Gastroesophageal sphincter (tissue), 3 donors: ENCODE measurements around the gene GMDS.

Source experiments
- POLR2A ChIP-seq, 2 donors: fragments of 450-650 bp; IDR thresholded peaks; one replicate each; pipeline ENCODE4 v1.6.1; 2017; ENCODE audit warnings: antibody characterized with exemption in 2 of 2, mild to moderate bottlenecking in 2 of 2, moderate library complexity in 1 of 2
- POLR2AphosphoS5 ChIP-seq: sonication (generic); formaldehyde crosslinking; IDR thresholded peaks from one replicate; pipeline ENCODE4 v1.6.1; 2017; ENCODE audit warnings: antibody characterized with exemption
- TF ChIP-seq, protein P1 (sequence below), 4 experiments: fragments of 200-600 bp in 2 of 4; fragments of 450-650 bp in 2 of 4; sonication (generic) in 1 of 4; IDR thresholded peaks; one replicate each; pipeline ENCODE4 v1.5.1; 2017 to 2019; ENCODE audit warnings: antibody characterized with exemption in 4 of 4, mild to moderate bottlenecking in 2 of 4, moderate library complexity in 2 of 4

- TF ChIP-seq, protein P1, sequence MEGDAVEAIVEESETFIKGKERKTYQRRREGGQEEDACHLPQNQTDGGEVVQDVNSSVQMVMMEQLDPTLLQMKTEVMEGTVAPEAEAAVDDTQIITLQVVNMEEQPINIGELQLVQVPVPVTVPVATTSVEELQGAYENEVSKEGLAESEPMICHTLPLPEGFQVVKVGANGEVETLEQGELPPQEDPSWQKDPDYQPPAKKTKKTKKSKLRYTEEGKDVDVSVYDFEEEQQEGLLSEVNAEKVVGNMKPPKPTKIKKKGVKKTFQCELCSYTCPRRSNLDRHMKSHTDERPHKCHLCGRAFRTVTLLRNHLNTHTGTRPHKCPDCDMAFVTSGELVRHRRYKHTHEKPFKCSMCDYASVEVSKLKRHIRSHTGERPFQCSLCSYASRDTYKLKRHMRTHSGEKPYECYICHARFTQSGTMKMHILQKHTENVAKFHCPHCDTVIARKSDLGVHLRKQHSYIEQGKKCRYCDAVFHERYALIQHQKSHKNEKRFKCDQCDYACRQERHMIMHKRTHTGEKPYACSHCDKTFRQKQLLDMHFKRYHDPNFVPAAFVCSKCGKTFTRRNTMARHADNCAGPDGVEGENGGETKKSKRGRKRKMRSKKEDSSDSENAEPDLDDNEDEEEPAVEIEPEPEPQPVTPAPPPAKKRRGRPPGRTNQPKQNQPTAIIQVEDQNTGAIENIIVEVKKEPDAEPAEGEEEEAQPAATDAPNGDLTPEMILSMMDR (IDR thresholded peaks at IDR 0.05) = no peak
- no peak for TF ChIP-seq POLR2AphosphoS5
- no peak for TF ChIP-seq POLR2A (IDR thresholded peaks at IDR 0.05)
Observed at GRCh38 chr6:2129182-2129621, 116.2 kb downstream of the GMDS start.
